CD4-positive, alpha-beta T cell treated with Interleukin-4 for 4 hours (primary cell): ENCODE results near the gene TRMT2B.
"Not testable (repeated sequence)": the region's sequence is repeated elsewhere in the genome, so short reads cannot be mapped to it uniquely, and the experiment has no call there.

Source experiments
- DNase-seq: peaks from one replicate; pipeline ENCODE4 v3.0.0-alpha.2; 2020

TRMT2B gene

GRCh38 chrX:100995469-100995868 lies 56.4 kb downstream of the TRMT2B start:
- DNase-seq, result no peak

GRCh38 chrX:100994352-100995281 lies 57.3 kb downstream of the TRMT2B start:
- DNase-seq, result no peak

GRCh38 chrX:100990139-100990538 lies 61.8 kb downstream of the TRMT2B start:
- no peak for DNase-seq

GRCh38 chrX:100984818-100985217 lies 67.1 kb downstream of the TRMT2B start:
- no peak for DNase-seq

- not testable (repeated sequence) for DNase-seq
Observed at GRCh38 chrX:100981498-100981845, 70.4 kb downstream of the TRMT2B start.

GRCh38 chrX:100980608-100981497 lies 71.1 kb downstream of the TRMT2B start:
- no peak for DNase-seq

GRCh38 chrX:100979881-100980607 lies 71.9 kb downstream of the TRMT2B start:
- DNase-seq, result no peak

- no peak for DNase-seq
Observed at GRCh38 chrX:100976211-100976610, 75.7 kb downstream of the TRMT2B start.

- DNase-seq, result no peak
Observed at GRCh38 chrX:100975212-100975611, 76.7 kb downstream of the TRMT2B start.

GRCh38 chrX:100973411-100973810 lies 78.5 kb downstream of the TRMT2B start:
- no peak for DNase-seq

GRCh38 chrX:100969936-100970335 lies 82.0 kb downstream of the TRMT2B start:
- no peak for DNase-seq

GRCh38 chrX:100969408-100969807 lies 82.5 kb downstream of the TRMT2B start, which contains the start of gene ARL13A:
TSS of gene ARL13A (plus strand) at chrX:100969708. CDS start at chrX:100973690, 3,982 bp downstream.
- no peak for DNase-seq

- DNase-seq, result no peak
Observed at GRCh38 chrX:100964362-100964761, 87.5 kb downstream of the TRMT2B start.

GRCh38 chrX:100962811-100963210 lies 89.1 kb downstream of the TRMT2B start:
- DNase-seq, result no peak
